Large intestine (tissue), 3 donors: Measurements from ENCODE around the gene SGCA. TPM values are rescaled to one million over a fixed set of nuclear protein-coding genes. Genes with fewer than 3 reads are reported as not detected.

ENCODE experiments used
- DNase-seq, 2 donors: peaks; one replicate each; pipeline versions ENCODE4 v3.0.0 to v3.0.0-alpha.2; 2013
- H3K27ac ChIP-seq: one replicate; pipeline ENCODE4 v1.5.1; 2013; ENCODE audit warnings: low read length
- H3K27me3 ChIP-seq: 2 replicates; pipeline ENCODE4 v1.6.1; 2013; ENCODE audit warnings: low read length; ENCODE audit not compliant: control insufficient read depth, insufficient read depth
- H3K36me3 ChIP-seq: 2 replicates; pipeline ENCODE4 v1.6.1; 2013; ENCODE audit warnings: low read length; ENCODE audit not compliant: control insufficient read depth, insufficient read depth
- H3K4me1 ChIP-seq: one replicate; pipeline ENCODE4 v1.6.1; 2013; ENCODE audit warnings: low read length; ENCODE audit not compliant: control insufficient read depth, insufficient read depth
- H3K4me3 ChIP-seq: one replicate; pipeline ENCODE4 v1.5.1; 2013; ENCODE audit warnings: low read length
- H3K9me3 ChIP-seq: one replicate; pipeline ENCODE4 v1.6.1; 2013; ENCODE audit warnings: mild to moderate bottlenecking, low read depth, low read length, moderate library complexity; ENCODE audit not compliant: control insufficient read depth
- WGBS: methylation state at CpG from one replicate; pipeline ENCODE4 v1.1.5; 2013; ENCODE audit warnings: low lambda C conversion rate; ENCODE audit not compliant: insufficient coverage; 5-methylcytosine and 5-hydroxymethylcytosine counted together
- polyA plus RNA-seq: library from polyadenylated mRNA; unstranded; fragments of 120-200 nt; gene quantifications from one replicate; pipeline ENCODE4 v1.2.1, GENCODE V29; 2013

The SGCA gene
- polyA plus RNA-seq, 1 donor = 1.2 TPM

GRCh38 chr17:50169121-50169764 is 3.4 kb downstream of the SGCA start:
- no peaks in the 10 kb centered on the region for H3K4me1 ChIP-seq
- no CpG with 5 or more reads among the region's 14 CpGs for WGBS
- H3K27ac ChIP-seq = no peak overlapping the region
- peak; percentile 53 to 75 for DNase-seq
- H3K27me3 ChIP-seq = no peaks in the 10 kb centered on the region
- H3K36me3 ChIP-seq = no peaks in the 10 kb centered on the region
- H3K9me3 ChIP-seq = no peaks in the 10 kb centered on the region
- no peak overlapping the region for H3K4me3 ChIP-seq

DNA sequence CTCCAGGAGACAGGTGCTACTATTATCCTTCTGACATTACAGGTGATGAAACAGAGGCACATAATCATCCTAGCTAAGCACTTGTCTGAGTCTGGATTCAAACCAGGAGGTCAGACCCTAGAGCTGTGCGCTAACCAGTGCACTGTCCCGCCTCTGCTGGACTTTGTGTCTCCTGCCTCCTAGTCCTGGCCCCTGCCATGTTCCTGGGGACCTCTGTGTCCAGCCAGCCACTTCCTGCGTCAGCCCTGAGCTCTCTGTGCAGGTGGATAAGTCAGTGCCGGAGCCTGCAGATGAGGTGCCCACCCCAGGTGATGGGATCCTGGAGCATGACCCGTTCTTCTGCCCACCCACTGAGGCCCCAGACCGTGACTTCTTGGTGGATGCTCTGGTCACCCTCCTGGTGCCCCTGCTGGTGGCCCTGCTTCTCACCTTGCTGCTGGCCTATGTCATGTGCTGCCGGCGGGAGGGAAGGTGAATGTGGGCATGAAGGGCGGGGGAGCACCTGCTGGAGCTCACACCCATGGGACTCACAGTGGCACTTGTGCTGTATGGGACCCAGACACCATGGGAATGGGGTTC is 4.2 kb downstream of the SGCA start:
- H3K4me3 ChIP-seq = no peak overlapping the region
- no peak overlapping the region for H3K27ac ChIP-seq
- WGBS = no CpG with 5 or more reads among the region's 9 CpGs

GRCh38 chr17:50170662-50171370 is 5.0 kb downstream of the SGCA start:
- no peaks in the 10 kb centered on the region for H3K27me3 ChIP-seq
- WGBS = no CpG with 5 or more reads among the region's 10 CpGs
- no peaks in the 10 kb centered on the region for H3K36me3 ChIP-seq
- no peaks in the 10 kb centered on the region for H3K9me3 ChIP-seq
- H3K4me1 ChIP-seq = peaks cover 9% of the 10 kb centered on the region
- H3K27ac ChIP-seq = no peak overlapping the region
- no peak for DNase-seq
- no peak overlapping the region for H3K4me3 ChIP-seq

More for the DNA sequence above, 4.2 kb downstream of the SGCA start:
- H3K4me1 ChIP-seq = peaks cover under 1% of the 10 kb centered on the region
- no peaks in the 10 kb centered on the region for H3K9me3 ChIP-seq
- no peaks in the 10 kb centered on the region for H3K36me3 ChIP-seq
- no peaks in the 10 kb centered on the region for H3K27me3 ChIP-seq
- DNase-seq = no peak

DNA sequence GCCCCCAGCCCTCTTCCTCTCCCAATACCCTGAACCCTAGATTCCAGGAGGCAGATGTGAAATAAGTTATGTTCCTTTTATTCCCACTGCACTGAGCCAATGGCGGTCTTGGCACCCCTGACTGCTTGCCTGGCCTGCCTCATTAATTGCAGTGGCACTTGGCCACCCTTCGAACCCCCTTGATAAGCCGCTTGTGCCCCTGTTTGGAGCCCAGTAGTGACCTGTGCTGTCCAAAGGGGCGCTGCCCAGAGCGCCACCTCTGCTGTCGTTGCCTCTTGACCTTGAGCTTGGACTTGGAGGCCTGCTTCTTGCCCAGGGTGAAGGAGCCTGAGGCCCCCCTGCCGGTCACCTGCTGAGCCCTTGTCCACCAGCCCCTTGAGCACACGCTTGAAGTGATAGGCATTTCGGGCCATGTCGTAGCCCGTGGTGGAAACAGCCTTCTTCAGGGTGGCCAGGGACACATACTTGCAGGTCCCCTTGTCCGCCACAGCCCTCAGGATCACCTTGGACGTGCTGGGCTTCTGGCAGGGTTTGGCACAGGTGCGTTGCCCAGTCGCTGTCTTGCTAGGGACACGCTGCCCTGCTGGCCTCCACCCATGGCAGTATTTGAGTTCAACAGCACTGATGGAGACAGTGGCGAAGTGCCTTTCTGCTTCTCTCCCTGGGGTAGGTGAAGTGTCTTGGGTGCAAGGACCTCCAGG is 5.7 kb downstream of the SGCA start:
- no CpG with 5 or more reads among the region's 17 CpGs for WGBS
- Histone ChIP-seq H3K9me3 (no peaks in the 10 kb centered on the region), H3K36me3 (no peaks in the 10 kb centered on the region), H3K4me1 (peaks cover 12% of the 10 kb centered on the region), H3K27me3 (no peaks in the 10 kb centered on the region), H3K27ac (no peak overlapping the region), H3K4me3 (no peak overlapping the region)
- DNase-seq = no peak

GRCh38 chr17:50172130-50172529 is 6.3 kb downstream of the SGCA start:
- H3K4me3 ChIP-seq = no peak overlapping the region
- WGBS = no CpG with 5 or more reads among the region's 11 CpGs
- H3K27me3 ChIP-seq = no peaks in the 10 kb centered on the region
- no peak for DNase-seq
- no peaks in the 10 kb centered on the region for H3K36me3 ChIP-seq
- H3K27ac ChIP-seq = no peak overlapping the region
- H3K4me1 ChIP-seq = peaks cover 16% of the 10 kb centered on the region
- no peaks in the 10 kb centered on the region for H3K9me3 ChIP-seq

DNA sequence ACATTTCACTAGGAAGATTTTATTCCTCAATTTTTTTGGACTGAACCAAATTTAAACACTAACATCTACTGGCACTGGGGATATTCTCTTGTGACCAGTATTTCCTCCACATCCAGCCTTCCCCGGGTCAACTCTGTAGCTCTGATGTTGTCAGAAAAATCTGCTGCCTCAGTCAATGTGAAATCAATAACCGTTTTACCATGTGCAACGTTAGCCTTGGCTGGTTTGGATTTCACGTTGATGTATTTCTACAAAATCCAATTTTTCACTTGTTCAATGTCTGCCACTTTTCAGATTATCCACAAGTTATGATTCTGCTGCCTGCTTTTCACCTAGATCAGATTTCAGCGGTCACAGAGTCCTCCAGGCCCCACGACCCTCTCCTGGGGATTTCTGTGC is 7.1 kb downstream of the SGCA start:
- no peak for DNase-seq
- Histone ChIP-seq H3K27ac (peak overlapping the region; percentile 20), H3K9me3 (no peaks in the 10 kb centered on the region), H3K27me3 (no peaks in the 10 kb centered on the region), H3K36me3 (no peaks in the 10 kb centered on the region), H3K4me3 (no peak overlapping the region), H3K4me1 (peaks cover 24% of the 10 kb centered on the region)
- no CpG with 5 or more reads among the region's 6 CpGs for WGBS

- no peaks in the 10 kb centered on the region for H3K9me3 ChIP-seq
- no CpG with 5 or more reads among the region's 10 CpGs for WGBS
- H3K27me3 ChIP-seq = no peaks in the 10 kb centered on the region
- H3K4me3 ChIP-seq = no peak overlapping the region
- H3K27ac ChIP-seq = peak overlapping the region; percentile 20
- peak in 1 of 2 donors; percentile 31 for DNase-seq
- no peaks in the 10 kb centered on the region for H3K36me3 ChIP-seq
- H3K4me1 ChIP-seq = peaks cover 29% of the 10 kb centered on the region
These were observed 7.6 kb downstream of the SGCA start for GRCh38 chr17:50173335-50173941.

DNA sequence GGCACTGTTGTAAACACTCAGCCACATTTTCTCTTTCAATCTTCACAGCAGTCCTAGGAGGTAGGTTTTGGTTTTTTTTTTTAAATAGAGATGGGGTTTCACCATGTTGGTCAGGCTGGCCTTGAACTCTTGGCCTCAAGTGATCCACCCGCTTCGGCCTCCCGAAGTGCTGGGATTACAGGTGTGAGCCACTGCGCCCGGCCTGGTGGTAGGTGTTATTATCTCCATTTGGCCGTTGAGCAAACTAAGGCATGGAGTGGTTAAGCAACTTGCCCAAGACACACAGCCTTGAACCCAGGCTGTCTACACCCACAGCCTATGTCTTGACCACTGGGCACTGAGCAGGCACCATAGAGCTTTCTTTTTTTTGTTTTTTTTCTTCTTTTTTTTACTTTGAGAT is 8.6 kb downstream of the SGCA start:
- H3K36me3 ChIP-seq = no peaks in the 10 kb centered on the region
- no peaks in the 10 kb centered on the region for H3K9me3 ChIP-seq
- H3K4me3 ChIP-seq = no peak overlapping the region
- H3K27me3 ChIP-seq = no peaks in the 10 kb centered on the region
- H3K4me1 ChIP-seq = peaks cover 34% of the 10 kb centered on the region
- WGBS = no CpG with 5 or more reads among the region's 6 CpGs
- H3K27ac ChIP-seq = no peak overlapping the region
- DNase-seq = no peak

DNA sequence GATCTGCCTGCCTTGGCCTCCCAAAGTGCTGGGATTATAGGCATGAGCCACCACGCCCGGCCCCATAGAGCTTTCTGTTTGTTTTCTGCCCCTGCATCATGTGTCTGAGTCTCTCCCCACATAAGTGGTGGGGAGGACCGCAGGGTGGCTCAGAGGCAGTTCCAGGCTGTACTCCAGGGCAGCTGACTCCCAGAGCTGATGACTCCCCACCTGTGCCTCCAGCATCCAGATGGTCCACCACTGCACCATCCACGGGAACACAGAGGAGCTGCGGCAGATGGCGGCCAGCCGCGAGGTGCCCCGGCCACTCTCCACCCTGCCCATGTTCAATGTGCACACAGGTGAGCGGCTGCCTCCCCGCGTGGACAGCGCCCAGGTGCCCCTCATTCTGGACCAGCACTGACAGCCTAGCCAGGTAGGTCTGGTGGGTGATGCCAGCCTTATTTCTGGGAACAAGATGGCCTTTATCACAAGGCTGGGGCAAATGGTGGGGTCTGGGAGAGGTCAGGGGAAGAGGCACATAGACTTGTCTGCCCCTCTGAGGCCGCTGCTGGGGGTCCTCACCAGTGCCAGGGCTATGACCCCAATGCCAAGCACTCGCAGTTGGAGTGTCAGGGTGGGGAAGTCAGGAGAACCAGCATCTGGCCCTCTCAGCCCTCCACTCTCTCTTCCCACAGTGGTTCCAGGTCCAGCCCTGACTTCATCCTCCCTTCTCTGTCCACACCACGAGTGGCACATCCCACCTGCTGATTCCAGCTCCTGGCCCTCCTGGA is 9.4 kb downstream of the SGCA start:
- Histone ChIP-seq H3K27ac (peak overlapping the region; percentile 4), H3K9me3 (no peaks in the 10 kb centered on the region), H3K27me3 (no peaks in the 10 kb centered on the region), H3K4me3 (no peak overlapping the region), H3K4me1 (peaks cover 34% of the 10 kb centered on the region), H3K36me3 (no peaks in the 10 kb centered on the region)
- WGBS = no CpG with 5 or more reads among the region's 16 CpGs
- peak in 1 of 2 donors; percentile 33 for DNase-seq
